Activated CD4-positive, alpha-beta T cell treated with anti-CD3 and anti-CD28 coated beads, Interleukin-2, amount 50 U/mL, for 24 hours (primary cell): ENCODE data around the gene DNAH10.
A peak's percentile ranks its signal among the peaks of the same experiment; 100 is the strongest.
"Not testable (repeated sequence)": the region's sequence is repeated elsewhere in the genome, so short reads cannot be mapped to it uniquely, and the experiment has no call there.

Experiments
- DNase-seq, 2 donors: peaks; one replicate each; pipeline ENCODE4 v3.0.0-alpha.2; 2020; ENCODE audit warnings: low read depth in 1 of 2, low spot score in 1 of 2

The DNAH10 gene

DNA sequence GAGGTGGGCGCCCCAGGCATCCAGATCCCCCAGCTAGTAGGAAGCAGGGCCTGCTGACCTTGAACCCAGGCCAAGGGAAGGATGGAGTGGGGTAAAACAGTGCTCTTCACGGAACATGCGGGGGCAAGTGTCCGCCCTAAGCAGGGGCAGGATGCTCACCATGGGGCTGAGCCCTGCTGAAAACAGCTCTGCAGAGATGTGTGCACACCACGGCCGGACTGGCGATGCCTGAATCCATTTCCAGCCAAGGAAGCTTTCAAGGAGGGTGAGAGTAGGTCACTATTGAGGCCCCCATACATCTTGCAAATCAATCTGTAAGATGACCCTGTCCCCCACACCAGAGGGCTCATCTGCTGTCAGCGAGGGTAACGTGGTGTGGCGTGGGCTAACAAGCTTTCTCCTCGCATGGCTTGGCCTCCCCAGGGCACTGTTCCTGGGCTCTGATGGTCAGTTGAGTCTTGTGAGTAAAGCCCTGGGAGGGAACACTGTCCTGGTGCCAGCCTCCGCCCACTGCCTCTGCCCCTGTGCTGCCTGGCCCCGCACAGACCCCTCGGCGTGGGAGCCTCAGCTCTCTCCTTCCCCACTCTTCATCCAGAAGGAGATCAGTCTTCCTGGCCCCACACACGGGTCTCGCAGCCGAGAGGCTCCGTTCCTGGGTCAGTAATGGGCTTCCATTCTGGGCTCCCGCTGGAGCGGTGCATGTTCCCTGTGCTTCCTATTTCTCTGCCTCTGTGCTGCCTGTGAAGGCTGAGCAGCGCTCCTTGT lies 141.4 kb downstream of the DNAH10 start:
- no peak for DNase-seq

DNA sequence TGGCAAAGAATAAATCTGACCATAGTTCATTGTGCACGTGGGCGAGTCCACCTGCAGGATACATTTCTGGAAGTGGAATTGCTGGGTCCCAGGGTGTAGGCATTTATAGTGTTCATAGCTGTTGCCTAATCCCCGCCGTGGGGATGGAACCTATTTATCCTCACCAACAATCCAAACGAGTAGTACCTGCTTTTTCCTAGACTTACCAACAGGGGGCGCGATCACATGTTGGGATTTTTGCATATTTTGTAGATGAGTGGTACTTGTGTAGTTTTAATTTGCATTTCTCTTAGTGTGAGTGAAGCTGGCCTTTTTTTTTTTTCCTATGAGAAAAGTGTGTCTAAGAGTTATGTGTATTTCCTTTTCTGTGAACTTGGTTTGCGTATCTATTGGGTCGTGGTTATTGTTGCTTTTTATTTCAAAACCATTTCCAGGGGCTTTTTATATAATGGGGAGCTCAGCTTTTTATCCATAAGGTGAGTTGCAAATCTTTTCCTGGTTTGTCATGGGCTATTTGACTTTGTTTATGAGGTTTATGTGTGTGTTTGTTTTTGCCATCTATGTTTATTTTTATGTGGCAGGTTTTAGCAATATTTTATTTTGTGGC lies 143.3 kb downstream of the DNAH10 start:
- peak; percentile 32 to 66 for DNase-seq

DNA sequence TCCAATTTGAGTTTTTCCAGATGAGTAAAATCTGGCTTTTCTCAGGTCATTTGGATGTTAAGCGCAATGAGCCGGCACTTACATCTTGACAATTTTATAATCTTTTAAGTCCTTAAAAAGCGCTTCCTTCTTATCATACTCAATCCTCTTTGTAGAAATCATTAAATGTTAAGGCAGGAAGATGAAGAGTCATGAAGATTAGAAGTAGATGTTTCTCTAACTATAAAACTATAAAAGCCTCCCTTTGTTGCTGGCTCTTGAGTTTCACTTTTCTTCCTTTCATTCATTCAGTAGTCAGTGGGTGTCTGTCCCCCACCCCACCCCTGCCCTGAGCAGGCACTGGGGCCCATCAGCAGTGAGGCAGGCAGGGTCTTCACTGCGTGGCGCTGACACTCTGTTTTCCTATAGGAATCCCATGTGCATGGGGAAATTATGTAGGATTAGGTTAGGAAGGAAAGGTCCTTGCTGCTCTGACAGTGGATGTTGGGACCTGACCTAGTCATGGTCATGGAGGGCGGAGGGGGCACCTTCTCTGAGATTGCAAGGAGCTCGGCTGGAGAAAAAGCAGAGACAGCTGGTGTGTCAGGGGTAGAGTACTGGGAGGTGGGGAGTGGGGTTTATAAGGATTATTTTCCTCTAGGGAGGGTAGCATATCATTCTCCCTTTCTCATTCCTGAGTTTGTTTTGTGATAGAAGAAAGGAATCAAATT lies 144.8 kb downstream of the DNAH10 start:
- DNase-seq: no peak

DNA sequence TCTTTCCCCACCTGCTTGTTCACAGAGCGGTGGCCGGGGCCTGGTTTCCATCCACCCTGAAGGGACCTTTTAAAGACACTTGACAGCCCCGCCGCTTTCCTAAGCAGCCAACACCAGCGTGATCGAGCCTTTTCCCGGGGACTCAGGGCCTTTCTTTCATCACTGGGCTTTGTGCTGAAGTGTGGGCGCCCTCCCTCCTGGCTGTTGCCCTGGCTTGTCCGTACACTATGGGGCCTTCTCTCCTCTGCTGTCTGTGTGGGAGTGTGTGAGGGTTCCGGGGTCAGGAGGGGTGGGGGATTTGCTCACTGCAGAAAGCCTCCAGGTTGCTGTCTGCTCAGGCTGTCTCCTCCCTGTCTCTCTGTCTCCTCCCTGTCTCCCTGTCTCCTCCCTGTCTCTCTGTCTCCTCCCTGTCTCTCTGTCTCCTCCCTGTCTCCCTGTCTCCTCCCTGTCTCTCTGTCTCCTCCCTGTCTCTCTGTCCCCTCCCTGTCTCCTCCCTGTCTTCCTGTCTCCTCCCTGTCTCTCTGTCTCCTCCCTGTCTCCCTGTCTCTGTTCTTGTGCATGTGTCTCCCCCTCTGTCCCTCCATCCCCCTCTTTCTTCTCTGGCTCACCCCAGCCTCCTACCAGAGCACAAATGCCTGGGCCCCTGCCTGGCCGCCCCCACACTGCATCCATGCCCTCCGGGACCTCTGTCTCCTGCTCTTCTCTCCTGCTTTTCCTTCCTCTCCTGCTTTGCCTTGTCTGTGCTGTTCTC lies 145.8 kb downstream of the DNAH10 start:
- no peak for DNase-seq

DNA sequence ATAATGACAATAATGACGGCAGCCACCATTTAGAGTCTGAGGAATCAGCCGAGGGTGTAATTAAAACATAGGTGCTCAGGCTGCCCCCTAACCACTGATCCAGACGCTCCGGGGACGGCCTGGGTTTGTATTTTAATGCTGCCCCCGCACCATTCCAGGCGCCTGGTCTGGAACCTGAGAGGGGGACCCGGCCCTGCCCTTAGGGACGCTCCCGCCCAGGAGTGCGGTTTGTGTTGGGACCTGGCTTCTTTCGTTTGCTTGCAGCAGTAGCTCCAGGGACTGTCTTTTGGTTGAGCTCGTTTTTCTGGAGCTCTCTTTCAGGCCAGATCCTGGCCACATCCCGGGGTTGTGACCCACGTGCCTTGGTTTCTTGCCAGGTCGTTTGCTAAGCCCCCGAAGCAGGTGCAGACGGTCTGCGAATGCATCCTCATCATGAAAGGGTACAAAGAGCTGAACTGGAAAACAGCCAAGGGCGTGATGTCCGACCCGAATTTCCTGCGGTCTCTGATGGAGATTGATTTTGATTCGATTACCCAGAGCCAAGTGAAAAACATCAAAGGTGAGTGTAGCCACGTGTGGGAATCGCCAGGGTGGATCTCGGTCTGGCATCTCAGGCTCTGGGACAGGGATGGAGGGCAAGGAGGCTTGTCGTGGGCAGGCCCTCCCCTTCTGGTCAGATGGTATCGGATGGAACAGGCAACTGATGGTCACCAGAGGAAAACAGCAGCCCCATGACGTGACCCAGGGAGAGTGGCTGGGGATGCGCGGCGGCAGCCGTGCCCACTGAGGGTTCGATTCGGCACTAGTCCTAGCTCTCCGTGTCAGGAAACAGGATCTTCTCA lies 147.0 kb downstream of the DNAH10 start:
- no peak for DNase-seq

DNA sequence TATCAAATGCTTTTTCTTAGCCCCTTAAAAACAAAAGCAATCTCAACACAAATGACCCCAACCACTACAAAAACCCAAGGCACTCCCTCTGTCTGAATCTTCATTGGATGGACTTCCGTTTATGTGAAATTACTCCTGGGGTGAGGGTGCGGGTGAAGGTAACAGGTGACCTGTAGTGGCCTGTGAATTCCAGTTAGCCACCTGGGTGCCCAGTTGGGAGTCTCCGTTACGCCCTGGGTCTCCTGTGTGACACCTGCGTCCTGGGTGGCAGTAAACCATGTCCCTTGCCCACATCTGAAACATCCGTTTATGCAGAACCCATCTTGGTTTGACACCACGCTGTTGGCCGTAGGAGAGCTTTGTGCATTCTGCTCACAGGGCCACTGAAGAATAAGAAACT lies 148.0 kb downstream of the DNAH10 start:
- DNase-seq: no peak

DNA sequence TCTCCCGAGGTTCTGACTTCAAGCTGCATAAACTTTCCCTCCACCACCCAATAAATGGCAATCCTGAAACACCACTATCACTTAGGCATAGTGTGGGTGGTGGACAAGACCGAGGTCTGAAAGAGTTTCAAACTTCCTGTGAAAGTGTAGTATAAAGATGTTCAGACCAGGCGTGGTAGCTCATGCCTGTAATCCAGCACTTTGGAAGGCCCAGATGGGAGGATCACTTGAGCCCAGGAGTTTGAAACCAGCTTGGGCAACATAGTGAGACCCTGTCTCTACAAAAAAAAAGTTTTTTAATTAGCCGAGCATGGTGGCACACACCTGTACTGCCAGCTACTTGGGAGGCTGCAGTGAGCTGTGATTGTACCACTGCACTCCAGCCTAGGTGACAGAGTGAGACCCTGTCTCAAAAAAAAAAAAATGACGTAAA lies 148.7 kb downstream of the DNAH10 start:
- no peak for DNase-seq

DNA sequence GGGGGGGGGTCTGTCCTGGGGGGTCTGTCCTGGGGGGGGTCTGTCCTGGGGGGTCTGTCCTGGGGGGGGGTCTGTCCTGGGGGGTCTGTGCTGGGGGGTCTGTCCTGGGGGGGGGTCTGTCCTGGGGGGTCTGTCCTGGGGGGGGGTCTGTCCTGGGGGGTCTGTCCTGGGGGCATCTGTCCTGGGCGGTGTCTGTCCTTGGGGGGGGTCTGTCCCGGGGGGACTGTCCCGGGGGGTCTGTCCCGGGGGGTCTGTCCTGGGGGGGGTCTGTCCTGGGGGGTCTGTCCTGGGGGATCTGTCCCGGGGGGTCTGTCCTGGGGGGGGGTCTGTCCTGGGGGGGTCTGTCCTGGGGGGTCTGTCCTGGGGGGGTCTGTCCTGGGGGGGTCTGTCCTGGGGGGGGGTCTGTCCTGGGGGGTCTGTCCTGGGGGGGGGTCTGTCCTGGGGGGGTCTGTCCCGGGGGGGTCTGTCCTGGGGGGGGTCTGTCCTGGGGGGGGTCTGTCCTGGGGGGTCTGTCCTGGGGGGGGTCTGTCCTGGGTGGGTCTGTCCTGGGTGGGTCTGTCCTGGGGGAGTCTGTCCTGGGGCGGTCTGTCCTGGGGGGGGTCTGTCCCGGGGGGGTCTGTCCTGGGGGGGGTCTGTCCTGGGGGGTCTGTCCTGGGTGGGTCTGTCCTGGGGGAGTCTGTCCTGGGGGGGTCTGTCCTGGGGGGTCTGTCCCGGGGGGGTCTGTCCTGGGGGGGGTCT lies 149.7 kb downstream of the DNAH10 start:
- not testable (repeated sequence) for DNase-seq

DNA sequence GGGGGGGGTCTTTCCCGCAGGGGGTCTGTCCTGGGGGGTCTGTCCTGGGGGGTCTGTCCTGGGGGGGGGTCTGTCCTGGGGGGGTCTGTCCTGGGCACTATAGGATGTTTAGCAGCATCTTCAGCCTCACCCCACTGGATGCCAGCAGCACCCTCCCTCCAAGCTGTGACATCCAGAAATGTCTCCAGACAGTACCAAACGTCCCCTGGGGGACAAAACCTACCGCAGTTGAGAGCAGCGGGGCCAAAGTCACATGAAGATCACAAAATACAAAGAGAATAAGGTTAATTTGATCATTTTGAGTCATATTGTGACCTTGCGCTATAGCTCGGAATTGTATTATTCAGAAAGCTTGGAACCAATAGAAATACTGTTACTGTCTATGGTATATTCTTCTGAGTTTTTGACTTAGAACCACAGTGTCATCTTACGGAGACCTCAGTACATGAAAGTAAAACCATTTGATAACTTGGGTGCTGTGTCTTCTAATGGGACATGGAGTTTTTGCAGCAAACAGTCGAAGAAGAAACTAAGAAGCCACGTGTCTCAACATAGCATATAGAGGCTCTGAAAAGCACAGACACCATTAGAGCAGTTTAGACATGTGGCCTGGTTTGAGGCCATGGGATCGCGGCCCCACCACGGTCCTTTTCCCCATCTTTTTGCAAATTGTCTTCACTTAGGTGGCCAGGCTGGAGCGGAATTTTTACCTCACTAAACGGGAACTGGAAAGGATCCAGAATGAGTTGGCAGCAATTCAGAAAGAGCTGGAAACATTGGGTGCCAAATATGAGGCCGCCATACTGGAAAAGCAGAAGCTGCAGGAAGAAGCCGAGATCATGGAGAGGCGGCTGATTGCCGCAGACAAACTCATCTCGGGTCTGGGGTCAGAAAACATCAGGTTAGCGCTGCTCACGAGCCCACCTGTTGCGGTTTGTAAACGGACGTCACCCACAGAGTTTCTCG lies 150.6 kb downstream of the DNAH10 start:
- no peak for DNase-seq

DNA sequence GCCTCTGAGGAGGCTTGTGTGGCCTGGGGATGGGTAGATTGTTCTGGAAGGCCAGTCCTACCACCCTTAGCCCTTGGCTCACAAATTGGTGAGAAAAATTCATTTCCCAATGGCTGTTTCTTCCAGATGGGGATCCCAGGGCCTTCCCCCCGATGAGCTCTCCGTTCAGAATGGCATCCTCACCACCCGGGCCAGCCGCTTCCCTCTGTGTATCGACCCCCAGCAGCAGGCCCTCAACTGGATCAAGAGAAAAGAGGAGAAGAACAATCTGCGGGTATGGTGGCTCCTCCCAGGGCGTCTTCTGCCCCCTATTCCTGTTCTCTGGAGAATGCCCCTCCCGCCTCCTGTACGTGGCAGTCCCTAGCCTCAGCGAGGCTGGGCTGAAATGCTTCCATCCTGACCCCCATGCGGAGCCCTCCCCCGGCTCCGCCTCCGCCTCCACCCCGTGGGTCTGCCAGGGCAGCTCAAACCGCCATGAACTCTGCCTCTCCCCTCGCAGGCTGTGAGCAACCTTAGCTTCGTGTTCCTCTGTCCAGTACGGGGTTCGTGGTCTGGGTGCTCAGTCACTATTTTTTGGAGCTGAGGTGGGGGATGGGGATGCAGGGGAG lies 152.7 kb downstream of the DNAH10 start:
- DNase-seq: no peak

DNA sequence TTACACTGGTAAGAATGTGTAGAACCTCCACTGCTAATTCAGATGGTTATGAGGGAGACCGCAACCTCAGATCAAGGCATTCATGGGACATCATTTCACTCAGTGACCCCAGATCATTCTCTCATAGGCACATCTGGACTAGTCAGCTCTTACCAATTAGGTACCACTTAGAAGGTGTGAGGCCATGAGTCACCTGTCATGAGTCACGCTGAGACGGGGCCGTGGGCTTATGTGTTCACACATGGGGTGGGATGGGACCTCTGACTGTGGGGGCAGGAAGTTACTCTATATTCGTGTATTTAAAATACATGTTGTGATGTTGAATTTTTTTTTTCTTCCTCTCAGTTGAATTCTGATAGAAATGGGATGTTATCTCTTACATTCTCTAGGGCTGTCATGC lies 154.6 kb downstream of the DNAH10 start:
- peak in 1 of 2 donors; percentile 50 for DNase-seq

DNA sequence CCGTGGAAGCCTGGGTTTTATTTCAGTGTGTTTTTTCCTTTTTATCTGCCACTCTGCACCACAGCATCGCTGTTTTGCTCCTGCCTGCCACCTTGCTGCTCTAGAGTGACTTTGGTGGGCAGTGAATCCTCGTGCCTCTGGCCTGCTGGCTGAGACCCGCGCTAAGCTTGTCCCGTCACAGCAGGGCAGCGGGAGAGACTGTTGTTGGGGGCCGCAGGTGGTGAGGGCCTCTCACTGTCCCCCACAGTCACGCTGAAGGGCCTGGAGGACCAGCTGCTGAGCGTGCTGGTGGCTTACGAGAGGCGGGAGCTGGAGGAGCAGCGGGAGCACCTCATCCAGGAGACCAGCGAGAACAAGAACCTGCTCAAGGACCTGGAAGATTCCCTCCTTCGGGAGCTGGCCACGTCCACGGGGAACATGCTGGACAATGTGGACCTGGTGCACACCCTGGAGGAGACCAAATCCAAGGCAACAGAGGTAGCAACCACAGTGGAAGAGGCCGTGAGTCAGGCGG lies 155.3 kb downstream of the DNAH10 start:
- no peak for DNase-seq

DNA sequence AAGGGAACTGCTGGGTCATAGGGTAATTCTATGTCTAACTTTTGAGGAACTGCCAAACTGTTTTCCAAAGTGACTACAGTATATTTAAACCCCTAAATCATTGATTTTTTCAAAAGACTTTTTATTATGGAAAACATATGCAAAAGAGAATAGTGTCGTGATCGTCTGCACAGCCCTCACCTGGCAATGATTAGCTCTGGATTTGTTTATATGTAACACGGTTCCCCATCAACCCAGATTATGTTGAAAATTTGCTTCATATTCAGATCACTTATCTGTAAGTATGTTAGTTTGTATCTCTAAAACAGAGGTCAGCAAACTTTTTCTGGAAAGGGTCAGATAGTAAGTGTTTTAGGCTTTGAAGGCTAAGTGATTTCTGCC lies 157.9 kb downstream of the DNAH10 start:
- DNase-seq: no peak

DNA sequence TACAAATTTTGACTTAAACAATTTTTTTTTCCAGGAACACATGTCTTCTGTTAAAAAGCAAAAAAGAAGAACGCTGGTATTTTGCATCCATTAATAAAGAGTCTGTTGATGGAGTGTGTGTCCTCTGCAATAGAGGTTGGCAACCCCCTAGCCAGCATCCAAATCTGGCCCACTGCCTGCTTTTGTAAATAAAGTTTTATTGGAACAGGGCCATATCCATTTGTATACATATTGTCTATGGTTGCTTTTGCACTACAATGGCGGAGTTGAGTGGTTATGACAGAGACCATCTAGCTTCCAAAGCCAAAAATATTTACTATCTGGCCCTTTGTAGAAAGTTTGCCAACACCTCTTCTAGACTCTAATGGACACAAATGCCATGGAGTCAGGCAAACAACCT lies 160.9 kb downstream of the DNAH10 start:
- no peak for DNase-seq

DNA sequence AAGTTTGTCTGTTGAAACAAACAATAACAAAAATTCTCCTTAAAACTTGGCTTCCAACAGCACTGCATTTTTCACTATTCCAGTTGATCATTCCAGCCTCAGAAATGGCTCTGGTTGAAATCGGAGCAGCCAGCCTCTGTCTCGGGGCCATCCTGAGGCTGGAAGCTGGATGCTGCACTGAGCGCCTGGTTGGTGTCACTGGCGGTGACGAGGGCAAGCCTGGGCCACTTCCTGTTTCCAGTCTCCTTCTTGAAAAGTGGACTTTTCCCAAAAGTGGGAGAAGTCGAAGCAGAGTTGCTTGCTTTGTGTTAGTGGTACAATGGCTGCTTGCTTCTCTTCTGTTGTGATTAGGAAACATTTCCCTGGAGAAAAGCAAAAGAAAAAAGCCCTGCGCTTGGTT lies 161.8 kb downstream of the DNAH10 start:
- DNase-seq: no peak

DNA sequence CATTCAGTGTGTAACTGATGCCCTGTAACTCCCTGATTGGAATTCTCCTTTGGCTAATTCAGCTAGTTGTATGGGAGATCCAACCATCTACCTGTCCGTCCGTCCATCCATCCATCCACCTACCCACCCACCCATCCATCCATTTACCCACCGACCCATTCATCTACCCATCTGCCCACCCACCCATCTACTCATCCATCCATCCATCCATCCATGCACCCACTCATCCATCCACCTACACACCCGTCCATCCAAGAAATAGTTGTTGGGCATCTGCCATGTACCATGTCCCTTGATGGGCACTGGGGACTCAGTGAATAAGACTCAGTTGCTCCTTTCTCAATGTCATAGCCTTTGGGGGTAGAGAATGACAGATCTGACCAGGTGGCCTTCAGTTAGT lies 162.4 kb downstream of the DNAH10 start:
- no peak for DNase-seq

DNA sequence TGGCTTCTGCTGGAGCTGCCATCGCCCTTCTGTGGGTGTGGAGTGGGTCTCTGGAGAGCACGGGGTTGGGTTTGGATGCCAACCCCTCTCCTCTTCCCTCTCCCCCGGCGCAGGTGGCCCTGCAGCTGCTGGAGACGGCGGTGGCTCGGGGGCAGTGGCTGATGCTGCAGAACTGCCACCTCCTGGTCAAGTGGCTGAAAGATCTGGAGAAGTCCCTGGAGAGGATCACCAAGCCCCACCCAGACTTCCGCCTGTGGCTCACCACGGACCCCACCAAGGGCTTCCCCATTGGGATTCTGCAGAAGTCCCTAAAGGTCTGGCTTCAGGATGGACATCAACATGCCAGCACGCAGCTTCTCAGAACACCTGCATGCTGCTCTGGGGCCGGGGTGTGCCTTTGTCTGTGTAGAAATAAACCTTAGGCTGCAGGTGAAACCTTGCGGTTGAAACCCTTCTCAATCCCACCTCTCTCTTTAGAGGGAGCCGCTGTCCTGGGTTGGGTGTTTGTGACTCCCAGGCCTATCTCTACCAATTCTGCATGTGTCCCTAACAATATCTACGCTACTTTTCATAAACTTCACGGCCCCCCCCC lies 166.3 kb downstream of the DNAH10 start:
- no peak for DNase-seq

DNA sequence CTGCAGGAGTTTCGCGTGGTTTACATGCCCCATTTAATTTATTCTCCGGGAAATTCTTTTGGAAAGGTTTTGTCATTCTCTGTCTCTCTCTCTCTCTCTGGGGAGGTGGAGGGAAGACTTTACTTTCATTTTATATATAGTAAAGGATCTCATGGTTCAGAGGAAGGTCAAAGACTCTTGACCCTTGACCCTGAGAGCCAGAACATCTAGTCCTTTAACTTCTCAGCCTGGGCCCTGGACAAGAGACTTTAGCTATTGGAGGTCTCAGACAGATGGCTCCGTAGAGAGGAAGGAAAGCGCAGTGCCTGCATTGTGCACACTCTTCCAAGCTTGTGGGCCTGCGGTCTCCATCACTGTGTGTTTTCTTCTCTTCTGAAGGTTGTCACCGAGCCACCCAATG lies 166.8 kb downstream of the DNAH10 start:
- no peak for DNase-seq
